Activated CD4-positive, alpha-beta T cell treated with anti-CD3 and anti-CD28 coated beads, Interleukin-2, amount 50 U/mL, for 48 hours (primary cell): ENCODE data around the gene RBMXL3.
"Not testable (repeated sequence)": the region's sequence is repeated elsewhere in the genome, so short reads cannot be mapped to it uniquely, and the experiment has no call there.

ENCODE experiments used
- DNase-seq, 2 experiments: peaks; one replicate each; pipeline ENCODE4 v3.0.0-alpha.2; 2020

Gene RBMXL3

GRCh38 chrX:115189110-115189509, at the start of gene RBMXL3:
TSS of gene RBMXL3 (plus strand) at chrX:115189410. CDS start at chrX:115189442, 32 bp downstream.
- DNase-seq = no peak

DNA sequence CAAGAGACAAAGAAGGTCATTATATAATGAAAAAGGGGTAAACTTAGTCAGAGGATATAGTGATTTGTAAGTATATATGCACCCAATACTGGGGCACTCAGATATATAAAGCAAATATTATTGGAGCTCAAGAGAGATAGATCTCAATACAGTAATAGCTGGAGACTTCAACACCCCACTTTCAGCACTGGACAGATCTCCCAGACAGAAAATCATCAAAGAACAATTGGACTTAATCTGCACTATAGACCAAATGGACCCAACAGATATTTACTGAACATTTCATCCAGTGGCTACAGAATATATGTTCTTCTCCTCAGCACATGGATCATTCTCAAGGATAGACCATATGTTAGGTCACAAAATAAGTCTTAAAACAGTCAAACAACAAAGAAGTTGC, 47.2 kb upstream of the RBMXL3 start:
- no peak for DNase-seq

GRCh38 chrX:115147220-115147619, 42.0 kb upstream of the RBMXL3 start:
- DNase-seq = no peak

DNA sequence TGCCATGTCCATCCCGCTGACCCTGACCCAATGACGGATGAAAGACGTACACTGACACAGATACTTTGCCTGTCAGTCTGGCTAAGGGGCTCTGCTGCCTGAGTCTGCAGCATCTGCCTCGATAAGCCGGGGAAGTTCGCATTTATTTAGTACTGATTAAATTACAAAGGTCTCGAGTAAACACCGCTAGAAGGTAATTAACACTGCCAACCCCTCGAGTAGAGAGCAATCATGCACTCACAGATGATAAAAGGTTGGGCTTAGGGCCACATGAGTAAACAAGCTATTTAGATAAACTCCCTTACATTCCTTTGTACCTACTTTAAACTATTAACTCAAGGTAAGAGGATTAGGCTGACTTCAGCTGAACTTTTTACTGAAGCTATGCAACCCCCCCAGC, 16.0 kb upstream of the RBMXL3 start:
- DNase-seq = no peak

DNA sequence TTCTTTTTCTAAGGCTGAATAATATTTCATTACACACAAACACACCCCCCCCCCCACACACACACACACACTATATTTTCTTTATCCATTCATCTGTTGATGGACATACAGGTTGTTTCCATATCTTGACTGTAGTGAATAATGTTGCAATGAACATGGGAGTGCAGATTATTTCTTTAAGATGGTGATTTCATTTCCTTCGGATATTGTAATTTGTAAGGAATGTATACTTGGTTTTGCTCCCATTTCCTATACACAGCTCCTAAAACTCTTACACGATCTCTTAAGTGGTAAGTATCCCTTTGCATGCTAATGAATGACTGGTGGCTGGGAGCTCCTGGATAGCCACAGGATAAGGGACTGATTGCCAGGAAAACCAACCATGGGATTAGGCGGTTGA, 14.7 kb upstream of the RBMXL3 start:
- no peak for DNase-seq

- no peak for DNase-seq
Measured at GRCh38 chrX:115177932-115178331, 11.3 kb upstream of the RBMXL3 start.

DNA sequence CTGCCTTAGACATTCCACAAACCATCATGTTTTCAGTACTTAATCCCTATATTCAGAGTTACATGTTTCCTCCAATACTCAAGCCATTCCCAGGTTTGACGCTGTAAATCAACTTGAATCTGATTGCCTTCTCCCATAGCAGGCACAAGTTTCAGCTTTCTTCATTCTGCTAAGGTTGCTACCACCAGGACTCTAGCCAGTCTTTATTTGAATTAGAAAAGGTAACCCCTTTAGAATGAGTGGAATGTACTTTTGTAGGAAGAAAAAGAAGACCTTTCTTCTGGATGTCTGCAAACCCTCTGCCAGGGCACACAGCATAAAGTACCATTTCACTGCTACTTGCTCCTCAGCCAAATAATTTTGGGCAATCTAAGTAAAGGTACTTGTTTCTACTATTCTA, 10.7 kb upstream of the RBMXL3 start:
- no peak for DNase-seq

DNA sequence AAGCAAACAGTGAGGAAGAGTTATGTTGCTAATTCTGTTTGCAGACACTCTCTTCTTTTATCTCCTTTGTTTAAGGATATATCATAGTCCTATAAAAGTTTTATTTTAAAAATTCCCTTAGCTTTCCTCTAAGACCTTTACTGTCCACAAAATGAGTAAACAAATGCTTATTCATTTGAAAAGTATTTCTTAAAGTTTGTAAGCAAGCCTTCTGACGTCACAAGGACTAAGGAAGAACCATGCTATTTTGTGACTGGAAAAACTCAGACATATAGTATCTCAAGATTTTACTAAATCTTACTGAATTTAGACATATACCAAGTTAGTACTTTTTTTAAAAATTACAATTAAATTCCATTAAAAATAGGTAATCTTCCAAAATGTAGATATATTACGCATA, 5.2 kb upstream of the RBMXL3 start:
- no peak for DNase-seq

- DNase-seq = no peak
Measured at GRCh38 chrX:115189646-115190635, 731 bp downstream of the RBMXL3 start.

DNA sequence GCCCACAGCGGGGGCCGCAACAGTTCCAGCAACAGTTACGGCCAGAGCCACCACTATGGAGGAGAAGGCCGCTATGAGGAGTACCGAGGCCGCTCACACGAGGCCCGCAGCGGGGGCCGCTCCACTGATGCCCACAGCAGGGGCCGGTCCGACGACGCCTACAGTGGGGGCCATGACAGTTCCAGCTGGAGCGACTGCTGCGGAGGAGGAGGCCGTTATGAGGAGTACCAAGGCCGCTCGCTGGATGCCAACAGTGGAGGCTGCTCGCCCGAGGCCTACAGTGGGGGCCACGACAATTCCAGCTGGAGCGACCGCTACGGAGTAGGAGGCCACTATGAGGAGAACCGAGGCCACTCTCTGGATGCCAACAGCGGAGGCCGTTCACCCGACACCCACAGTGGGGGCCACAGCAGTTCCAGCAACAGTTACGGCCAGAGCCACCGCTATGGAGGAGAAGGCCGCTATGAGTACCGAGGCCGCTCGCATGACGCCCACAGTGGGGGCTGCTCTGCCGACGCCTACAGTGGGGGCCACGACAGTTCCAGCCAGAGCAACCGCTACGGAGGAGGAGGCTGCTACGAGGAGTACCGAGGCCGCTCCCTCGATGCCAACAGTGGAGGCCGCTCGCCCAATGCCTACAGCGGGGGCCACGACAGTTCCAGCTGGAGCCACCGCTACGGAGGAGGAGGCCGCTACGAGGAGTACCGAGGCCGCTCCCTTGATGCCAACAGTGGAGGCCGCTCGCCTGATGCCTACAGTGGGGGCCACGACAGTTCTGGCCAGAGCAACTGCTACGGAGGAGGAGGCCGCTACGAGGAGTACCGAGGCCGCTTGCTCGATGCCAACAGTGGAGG, 1.7 kb downstream of the RBMXL3 start:
- no peak for DNase-seq

DNA sequence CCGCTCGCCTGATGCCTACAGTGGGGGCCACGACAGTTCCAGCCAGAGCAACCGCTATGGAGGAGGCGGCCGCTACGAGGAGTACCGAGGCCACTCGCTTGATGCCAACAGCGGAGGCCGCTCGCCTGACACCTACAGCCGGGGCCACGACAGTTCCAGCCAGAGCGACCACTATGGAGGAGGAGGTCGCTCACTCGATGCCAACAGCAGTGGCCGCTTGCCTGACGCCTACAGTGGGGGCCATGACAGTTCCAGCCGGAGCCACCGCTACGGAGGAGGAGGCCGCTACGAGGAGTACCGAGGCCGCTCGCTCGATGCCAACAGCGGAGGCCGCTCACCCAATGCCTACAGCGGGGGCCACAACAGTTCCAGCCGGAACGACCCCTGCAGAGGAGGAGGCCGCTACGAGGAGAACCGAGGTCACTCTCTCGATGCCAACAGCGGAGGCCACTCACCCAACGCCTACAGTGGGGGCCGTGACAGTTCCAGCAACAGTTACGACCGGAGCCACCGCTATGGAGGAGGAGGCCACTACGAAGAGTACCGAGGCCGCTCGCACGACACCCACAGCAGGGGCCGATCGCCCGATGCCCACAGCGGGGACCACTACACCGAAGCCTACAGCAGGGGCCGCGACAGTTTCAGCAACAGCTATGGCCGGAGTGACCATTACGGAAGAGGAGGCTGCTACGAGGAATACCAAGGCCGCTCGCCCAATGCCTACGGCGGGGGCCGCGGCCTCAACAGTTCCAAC, 2.5 kb downstream of the RBMXL3 start:
- DNase-seq = no peak

DNA sequence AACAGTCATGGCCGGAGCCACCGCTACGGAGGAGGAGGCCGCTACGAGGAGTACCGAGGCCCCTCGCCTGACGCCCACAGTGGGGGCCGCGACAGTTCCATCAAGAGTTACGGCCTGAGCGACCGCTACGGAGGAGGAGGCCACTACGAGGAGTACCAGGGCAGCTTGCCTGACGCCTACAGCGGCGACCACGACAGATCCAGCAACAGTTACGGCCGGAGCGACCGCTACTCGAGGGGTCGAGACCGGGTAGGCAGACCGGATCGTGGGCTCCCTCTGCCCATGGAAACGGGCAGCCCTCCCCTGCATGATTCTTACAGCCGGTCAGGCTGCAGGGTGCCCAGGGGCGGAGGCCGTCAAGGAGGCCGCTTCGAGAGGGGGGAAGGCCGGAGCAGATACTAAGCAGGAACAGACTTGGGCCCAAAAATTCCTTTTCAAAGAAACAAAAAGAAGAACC, 3.1 kb downstream of the RBMXL3 start:
- no peak for DNase-seq

GRCh38 chrX:115204040-115204439, 14.8 kb downstream of the RBMXL3 start:
- DNase-seq = no peak

GRCh38 chrX:115209547-115209946, 20.3 kb downstream of the RBMXL3 start:
- DNase-seq = not testable (repeated sequence)

GRCh38 chrX:115214151-115214550, 24.9 kb downstream of the RBMXL3 start:
- no peak for DNase-seq

DNA sequence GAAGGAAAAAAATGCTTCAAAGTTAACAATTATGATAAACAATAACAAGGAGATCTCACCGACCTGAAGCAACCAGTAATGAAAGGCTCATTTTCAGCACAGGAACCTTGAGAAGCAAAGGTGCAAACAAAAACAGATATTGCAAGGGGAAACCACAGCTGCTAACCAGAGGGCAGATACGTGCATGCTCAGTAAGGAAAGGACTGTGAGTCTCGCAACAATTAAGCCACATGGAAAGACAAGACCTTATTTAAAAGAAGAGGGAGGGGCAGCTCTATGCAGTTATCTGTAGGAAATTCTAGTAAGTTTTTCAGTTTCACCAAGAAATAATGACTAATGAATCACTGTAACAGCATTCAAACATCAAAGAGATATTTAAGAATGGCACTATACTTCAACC, 25.4 kb downstream of the RBMXL3 start:
- no peak for DNase-seq

- not testable (repeated sequence) for DNase-seq
Measured at GRCh38 chrX:115217346-115217745, 28.1 kb downstream of the RBMXL3 start.

DNA sequence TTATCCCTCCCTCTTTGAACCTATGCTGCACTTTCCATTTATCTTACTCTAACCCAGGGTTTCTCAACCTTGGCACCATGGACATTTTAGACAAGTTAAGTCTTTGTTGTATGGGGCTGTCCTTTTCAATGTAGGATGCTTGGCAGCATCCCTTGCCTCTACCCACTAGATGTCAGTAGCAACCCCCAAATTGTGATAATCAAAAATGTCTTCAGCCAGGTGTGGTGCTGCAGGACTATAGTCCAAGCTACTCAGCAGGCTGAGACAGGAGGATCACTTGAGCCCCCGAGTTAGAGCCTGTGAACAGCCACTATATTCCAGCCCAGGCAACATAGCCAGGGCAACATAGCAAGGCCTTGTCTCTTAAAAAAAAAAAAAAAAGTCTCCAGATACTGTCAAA, 37.7 kb downstream of the RBMXL3 start:
- no peak for DNase-seq

DNA sequence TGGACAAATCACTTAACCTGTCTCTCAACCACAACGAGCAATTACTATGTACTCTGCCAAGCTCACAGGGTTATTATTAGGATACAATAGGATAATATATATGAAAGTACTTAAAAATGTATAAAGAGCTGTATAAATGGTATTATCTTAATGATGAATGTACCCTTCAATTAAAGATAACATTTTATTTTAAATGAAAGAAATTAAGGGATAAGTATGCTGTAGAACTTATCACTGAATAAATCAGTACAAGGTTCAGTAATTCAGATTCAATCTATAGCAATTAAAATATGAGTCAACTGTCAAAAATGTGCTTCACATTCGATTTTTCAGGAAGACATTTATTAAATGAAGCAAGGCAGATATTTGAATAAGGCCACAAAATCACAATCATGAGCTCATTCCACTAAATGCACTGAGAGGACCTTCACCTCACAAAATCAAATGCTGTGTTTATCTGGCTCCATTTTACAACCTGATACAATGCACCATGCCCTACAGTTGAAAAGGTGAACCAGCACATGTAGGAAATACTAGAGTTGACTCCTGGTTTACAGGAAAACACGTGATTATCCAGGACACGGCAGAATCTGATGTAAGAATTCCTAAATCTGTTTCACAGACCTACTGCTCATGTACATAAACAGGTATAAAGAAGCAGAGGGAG, 40.3 kb downstream of the RBMXL3 start:
- no peak for DNase-seq

GRCh38 chrX:115232933-115233496, 43.8 kb downstream of the RBMXL3 start:
- DNase-seq = no peak

GRCh38 chrX:115233497-115234455, 44.6 kb downstream of the RBMXL3 start, which contains the start of gene LRCH2:
TSS of gene LRCH2 (minus strand) at chrX:115234096. CDS start at chrX:115234041, 55 bp downstream.
- DNase-seq = peak in 1 of 2 experiments; percentile 2
